ENCODE measurements around the gene CIAO2A.
"Not testable (repeated sequence)": the region's sequence is repeated elsewhere in the genome, so short reads cannot be mapped to it uniquely, and the experiment has no call there.

CIAO2A gene

GRCh38 chr15:64110950-64111678 is 17.5 kb upstream of the CIAO2A start:
- no peak for DNase-seq

DNA sequence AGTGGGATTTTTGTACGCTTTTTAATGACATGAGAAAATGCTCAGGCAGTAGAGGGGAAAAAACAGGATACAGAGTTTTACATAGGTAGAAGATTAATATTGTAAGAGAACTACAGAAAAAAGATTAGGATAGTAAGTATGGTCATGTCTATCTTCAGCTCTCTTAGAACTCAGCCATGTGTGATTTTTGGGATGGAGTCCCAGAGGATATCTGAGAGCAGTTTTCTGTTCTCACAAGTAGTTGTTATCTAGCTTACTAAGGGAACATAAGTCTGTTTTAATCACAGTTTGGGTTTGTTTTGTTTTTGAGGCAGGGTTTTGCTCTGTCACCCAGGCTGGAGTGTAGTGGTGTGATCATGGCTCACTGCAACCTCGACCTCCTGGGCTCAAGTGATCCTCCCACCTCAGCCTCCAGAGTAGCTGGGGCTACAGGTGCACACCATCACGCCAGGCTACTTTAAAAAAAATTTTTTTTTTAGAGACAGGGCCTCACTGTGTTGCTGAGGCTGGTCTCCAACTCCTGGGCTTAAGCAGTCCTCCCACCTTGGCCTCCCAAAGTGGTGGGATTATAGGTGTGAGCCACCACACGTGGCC is 16.6 kb upstream of the CIAO2A start:
- DNase-seq: not testable (repeated sequence)

- DNase-seq: no peak
Measured at GRCh38 chr15:64107337-64107736, 13.7 kb upstream of the CIAO2A start.

- no peak for DNase-seq
Measured at GRCh38 chr15:64105113-64105704, 11.6 kb upstream of the CIAO2A start.

- DNase-seq: no peak
Measured at GRCh38 chr15:64102497-64102896, 8.9 kb upstream of the CIAO2A start.

DNA sequence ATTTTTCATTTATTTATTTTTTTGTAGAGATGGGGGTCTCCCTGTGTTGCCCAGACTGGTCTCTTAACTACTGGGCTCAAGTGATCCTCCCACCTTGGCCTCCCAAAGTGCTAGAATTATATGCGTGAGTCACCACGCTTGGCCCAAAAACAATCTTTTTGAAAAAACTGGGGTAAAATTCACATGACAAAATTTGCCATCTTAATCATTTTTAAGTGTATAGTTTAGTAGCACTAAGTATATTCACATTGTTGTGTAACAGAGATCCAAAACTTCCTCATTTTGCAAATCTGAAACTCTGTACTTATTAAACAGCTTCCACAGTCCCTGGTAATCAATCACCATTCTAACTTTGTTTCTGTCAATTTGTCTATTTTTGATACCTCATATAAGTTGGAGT is 7.3 kb upstream of the CIAO2A start:
- DNase-seq: no peak

DNA sequence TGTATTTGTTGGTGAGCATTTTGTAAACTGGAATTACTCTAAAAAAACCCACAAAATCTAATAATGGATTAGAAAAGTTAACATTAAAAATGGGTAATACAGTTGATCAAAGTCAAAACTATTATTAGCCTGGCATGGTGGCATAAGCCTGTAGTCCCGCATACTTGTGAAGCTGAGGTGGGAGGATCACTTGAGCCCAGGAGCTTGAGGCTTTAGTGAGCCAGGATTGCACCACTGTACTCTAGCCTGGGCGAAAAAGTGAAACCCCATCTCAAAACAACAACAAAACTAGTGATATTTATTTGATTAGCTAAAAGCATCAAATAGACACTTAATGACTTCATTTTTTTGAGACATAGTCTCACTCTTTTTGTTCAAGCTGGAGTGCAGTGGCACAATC is 5.7 kb upstream of the CIAO2A start:
- no peak for DNase-seq

DNA sequence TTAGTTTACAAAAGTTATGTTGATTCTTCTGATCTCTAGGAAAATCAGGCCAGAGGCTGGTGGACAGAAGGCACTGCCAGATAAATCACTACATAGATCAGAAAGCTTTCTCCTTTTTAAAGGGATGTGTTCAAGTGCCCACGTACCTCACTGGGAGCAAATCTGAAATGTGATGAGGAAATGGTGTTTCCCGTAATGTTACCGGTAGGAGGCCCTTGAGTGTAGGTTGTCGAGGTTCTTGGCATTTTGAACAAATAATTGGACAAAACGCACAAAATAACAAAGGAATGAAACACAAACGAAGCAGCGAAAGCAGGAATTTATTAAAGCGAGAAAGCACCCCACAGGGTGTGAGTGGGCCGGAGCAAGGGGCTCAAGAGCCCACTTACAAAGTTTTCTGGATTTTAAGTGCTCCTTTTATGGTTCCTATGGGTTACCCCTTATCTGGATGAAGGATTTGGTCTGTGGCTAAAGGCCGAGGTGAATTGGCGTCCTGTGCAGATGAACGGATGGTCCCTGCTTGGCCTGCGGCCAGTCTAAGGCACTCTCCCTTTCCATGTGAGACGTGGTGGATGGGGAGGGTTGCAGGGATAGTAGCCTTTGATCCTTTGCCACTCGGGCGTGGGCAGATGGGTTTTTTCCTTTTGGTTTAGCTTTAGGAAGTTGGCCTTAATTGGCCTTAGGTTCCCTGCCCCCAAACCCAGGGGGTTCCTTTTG is 3.2 kb upstream of the CIAO2A start:
- no peak for DNase-seq

DNA sequence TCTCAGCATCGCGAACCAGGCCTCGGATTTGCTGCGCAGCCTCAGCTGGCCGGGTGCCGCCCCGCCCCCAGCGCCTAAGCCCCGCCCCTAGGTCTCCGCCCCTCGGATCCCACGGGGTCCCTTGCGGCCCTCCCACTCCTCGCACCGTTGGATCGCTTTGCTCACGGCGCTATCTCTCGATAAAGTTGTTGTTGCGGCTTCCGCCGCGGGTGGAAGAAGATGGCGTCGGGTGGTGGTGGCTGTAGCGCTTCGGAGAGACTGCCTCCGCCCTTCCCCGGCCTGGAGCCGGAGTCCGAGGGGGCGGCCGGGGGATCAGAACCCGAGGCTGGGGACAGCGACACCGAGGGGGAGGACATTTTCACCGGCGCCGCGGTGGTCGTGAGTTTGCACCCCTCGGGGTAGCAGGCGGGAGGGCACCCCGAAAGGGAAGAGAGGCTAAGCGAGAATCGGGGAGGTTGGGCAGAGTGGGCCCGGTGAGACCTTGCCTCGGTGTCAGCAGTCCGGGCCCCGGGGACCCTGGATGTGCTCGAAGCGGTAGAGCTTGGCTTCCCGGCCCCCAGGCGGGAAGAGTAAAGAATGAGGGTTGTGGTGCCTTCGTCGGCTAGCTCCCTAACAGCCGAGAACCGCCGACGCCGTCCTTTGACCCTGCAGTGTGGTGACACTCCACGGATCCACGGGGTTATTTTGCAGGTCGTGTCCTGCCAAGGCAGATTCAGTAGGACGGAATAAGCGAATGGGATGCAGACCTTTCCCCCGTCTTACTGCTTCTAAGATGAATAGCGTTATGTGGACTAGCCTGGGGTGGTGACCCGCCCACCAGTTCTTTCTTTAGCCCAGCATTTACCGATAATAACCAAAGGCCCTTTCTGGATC is 2.4 kb upstream of the CIAO2A start, which contains the start of gene SNX1:
Gene SNX1, plus strand, starts transcription at position 188 of the 873 bp plus-strand sequence. Its CDS starts 32 bp downstream, at position 220.
- DNase-seq: peak; percentile 98

DNA sequence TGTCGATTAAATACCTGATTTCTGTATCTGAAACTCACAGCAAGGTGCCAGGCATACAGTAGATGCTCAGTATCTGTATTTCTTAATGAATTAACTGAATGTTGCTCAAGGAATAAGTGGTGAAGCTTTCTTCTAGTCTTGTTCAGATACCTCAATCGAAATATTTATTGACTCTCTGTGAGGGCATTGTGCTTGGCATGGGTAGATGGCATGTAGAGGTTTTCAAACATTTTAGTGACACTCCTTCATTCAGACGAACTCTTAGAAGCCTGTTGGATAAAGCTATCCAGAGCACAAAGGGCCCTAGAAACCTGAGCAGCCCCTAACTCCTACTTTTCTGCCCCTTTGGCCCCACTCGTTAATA is 1.8 kb upstream of the CIAO2A start:
- DNase-seq: no peak

- DNase-seq: peak; percentile 44
Measured at GRCh38 chr15:64092864-64093626, 593 bp downstream of the CIAO2A start.

- DNase-seq: peak; percentile 51
Measured at GRCh38 chr15:64092075-64092820, 1.4 kb downstream of the CIAO2A start.

DNA sequence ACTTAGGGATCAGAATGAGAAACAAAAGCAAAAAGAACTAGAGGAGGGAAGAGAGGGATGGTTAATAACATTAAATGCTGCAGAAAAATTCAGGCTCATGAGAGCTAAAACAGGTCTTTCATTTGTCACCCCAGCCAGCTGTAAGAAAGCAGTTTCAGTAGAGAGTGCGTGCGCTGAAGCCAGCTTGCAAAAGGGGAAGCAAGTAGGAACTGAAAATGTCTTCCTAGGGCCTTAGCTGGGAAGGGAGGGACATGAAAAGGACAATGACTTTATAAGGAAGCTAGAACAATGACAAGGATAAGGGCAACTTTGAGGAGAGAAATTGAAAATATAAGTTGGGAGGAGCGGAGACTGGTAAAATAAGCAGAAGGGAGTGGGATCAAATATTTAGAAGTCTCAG is 3.1 kb downstream of the CIAO2A start:
- no peak for DNase-seq

DNA sequence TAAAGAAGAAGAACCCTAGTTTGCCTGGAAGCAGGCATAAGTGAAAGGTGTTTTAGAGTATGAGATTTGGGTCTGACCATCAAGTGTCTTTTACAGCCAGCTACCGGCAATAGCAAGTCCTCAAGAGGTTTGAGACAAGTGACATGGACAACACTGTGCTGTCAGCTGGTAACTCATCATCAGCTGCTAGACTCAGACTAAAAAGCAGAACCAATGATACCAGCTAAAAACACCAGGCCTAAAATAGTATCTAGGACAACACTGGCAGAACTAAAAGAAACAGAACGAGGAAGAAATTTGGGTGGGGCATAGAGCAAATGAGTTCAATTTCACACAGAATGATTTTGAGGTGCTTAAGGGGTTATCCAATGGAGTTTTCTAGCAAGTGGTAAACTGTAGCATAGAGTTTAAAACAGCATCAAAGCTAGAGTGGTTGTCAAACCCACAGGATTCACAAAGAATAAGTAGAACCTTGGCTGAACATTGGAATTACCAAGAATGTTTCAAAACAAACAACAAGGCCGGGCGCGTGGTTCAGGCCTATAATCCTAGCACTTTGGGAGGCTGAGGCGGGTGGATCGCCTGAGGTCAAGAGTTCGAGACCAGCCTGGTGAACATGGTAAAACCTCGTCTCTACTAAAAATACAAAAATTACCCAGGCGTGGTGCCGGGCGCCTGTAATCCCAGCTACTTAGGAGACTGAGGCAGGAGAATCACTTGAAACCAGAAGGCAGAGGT is 3.9 kb downstream of the CIAO2A start:
- DNase-seq: no peak

- DNase-seq: no peak
Measured at GRCh38 chr15:64082757-64083156, 10.9 kb downstream of the CIAO2A start.

GRCh38 chr15:64073496-64073895 is 20.1 kb downstream of the CIAO2A start:
- not testable (repeated sequence) for DNase-seq

DNA sequence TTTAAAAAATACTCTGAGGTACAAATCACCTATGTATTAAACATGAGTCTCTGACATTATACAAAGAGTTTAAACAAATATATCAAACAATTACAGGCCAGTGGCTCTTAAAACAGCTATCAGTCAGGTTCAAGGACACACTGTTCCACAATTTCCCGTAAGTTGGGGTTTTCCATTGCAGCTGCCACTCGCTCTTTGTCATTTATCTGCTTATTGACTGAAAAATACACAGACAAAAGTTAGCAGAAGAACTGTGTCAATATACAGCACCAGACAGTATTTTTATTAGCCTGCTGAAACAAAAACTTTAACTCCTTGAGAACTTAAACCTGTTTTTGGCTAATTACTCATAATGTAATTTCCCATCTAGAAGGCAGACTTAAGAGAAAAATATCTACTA is 20.8 kb downstream of the CIAO2A start:
- DNase-seq: no peak

DNA sequence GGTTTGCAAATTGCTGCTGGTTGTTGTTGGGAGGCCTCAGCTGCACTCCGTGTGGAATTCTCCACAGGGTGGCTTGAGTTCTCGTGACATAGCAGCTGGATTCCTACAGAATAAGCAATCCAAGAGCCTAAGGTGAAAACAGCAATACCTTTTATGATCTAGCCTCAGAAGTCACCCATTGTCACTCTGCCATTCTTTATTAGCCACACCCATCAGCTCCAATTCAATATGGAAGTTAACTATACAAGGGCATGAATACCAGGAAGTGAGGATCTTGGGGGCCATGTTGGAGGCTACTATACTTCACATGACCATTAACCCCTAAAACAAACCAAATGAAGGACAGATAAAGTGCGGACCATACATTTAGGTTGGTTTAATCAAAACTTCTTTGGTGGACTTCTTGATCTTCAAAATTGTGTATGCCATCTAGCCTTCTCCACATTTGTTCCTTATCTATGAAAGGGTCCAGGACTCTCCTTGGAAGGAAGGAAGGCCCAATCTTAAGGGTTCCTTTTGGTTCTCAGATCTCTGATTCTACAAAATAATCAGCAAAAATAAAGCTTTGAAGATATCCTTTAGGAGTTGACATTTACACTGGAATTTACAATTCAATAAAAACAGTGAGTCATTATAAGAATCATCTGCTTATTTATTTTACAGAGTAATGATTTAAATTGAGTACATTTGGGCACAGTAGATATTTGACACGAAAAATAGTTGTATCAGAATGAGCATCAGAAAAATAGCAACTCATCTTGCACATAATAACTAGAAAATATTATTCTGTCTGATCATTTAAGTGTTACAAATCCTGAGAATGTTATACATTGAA is 21.5 kb downstream of the CIAO2A start:
- no peak for DNase-seq

Data from CD4-positive, alpha-beta T cell treated with Interleukin-10 for 1 hour (primary cell).